ENCODE results near the gene PAX6.

DNA sequence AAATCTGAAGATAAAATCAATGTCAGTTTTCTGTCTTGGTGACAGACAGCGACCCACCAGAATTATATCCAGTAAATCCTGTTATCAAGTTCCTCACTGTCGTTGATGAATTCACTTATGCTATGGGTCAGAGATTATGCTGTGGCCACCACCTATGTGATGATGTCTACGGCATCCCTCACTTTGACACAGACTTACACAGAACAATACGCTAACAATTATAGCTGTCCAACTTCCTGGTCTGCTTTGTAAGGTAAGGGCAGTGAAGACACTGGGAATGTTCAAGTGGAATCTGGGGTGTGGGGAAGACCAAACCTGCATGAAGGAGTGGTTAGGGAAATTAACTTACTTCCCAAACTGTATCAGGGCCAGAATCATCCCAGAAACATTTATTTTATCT, 19.3 kb upstream of the PAX6 start:
- TF ChIP-seq, protein P1, sequence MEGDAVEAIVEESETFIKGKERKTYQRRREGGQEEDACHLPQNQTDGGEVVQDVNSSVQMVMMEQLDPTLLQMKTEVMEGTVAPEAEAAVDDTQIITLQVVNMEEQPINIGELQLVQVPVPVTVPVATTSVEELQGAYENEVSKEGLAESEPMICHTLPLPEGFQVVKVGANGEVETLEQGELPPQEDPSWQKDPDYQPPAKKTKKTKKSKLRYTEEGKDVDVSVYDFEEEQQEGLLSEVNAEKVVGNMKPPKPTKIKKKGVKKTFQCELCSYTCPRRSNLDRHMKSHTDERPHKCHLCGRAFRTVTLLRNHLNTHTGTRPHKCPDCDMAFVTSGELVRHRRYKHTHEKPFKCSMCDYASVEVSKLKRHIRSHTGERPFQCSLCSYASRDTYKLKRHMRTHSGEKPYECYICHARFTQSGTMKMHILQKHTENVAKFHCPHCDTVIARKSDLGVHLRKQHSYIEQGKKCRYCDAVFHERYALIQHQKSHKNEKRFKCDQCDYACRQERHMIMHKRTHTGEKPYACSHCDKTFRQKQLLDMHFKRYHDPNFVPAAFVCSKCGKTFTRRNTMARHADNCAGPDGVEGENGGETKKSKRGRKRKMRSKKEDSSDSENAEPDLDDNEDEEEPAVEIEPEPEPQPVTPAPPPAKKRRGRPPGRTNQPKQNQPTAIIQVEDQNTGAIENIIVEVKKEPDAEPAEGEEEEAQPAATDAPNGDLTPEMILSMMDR (IDR thresholded peaks at IDR 0.05): no peak
- TF ChIP-seq POLR2A (IDR thresholded peaks at IDR 0.05): no peak

Data from transverse colon (tissue), 3 donors.